Esophagus squamous epithelium (tissue), 4 donors: ENCODE results near the gene KSR2.
"Not testable (repeated sequence)": the region's sequence is repeated elsewhere in the genome, so short reads cannot be mapped to it uniquely, and the experiment has no call there.

Experiments
- CTCF ChIP-seq, 6 experiments: fragments of 450-650 bp in 4 of 6; fragments of 200-600 bp in 2 of 6; sonication (generic) in 2 of 6; IDR thresholded peaks; one replicate each; pipeline ENCODE4 v1.5.1; 2016 to 2019; ENCODE audit warnings: antibody characterized with exemption in 6 of 6, mild to moderate bottlenecking in 4 of 6, moderate library complexity in 4 of 6
- POLR2A ChIP-seq, 4 donors: fragments of 450-650 bp; IDR thresholded peaks; one replicate each; pipeline ENCODE4 v1.6.1; 2017; ENCODE audit warnings: antibody characterized with exemption in 4 of 4, mild to moderate bottlenecking in 4 of 4, moderate library complexity in 3 of 4

GRCh38 chr12:117874198-117874597 lies 94.6 kb downstream of the KSR2 start:
- TF ChIP-seq CTCF, POLR2A (IDR thresholded peaks at IDR 0.05): not testable (repeated sequence)
